ENCODE measurements around the gene TRPM1.

TRPM1 gene

GRCh38 chr15:30979457-30979856 is 122.1 kb downstream of the TRPM1 start:
- Histone ChIP-seq H3K79me1 (ENCODE audit: low read length) (no peaks in the 10 kb centered on the region), H3K79me2 (ENCODE audit: control insufficient read depth, insufficient read depth, low read length, poor library complexity) (peaks cover 2% of the 10 kb centered on the region), H2AFZ (ENCODE audit: insufficient read depth, low read length, poor library complexity) (no peak overlapping the region), H3K23ac (ENCODE audit: low read length) (no peak overlapping the region), H3K4me3 (ENCODE audit: low read depth, low read length) (no peak overlapping the region), H3K4ac (ENCODE audit: low read depth, low read length) (no peak overlapping the region), H2BK12ac (ENCODE audit: low read length) (no peak overlapping the region), H4K8ac (ENCODE audit: low read depth, low read length) (no peak overlapping the region), H3K9ac (ENCODE audit: low read length) (no peak overlapping the region), H3K27me3 (ENCODE audit: insufficient read depth, low read length) (no peaks in the 10 kb centered on the region), H4K12ac (ENCODE audit: low read depth, low read length) (no peak overlapping the region), H2BK120ac (ENCODE audit: insufficient read depth, low read length, poor library complexity) (no peak overlapping the region), H3K9me3 (ENCODE audit: insufficient read depth, low read depth, low read length) (no peaks in the 10 kb centered on the region), H3K4me2 (ENCODE audit: low read length) (no peak overlapping the region), H3K36me3 (ENCODE audit: control insufficient read depth in 1 of 2, insufficient read depth in 2 of 2, low read length in 2 of 2) (peaks cover 2% of the 10 kb centered on the region in 2 experiments), H2AK5ac (ENCODE audit: low read length) (no peak overlapping the region), H3K27ac (ENCODE audit: low read depth, low read length) (no peak overlapping the region), H3K4me1 (ENCODE audit: control insufficient read depth in 1 of 2, insufficient read depth in 2 of 2, low read length in 2 of 2) (no peaks in the 10 kb centered on the region), H2BK5ac (ENCODE audit: low read depth, low read length, poor library complexity) (no peak overlapping the region), H4K91ac (ENCODE audit: low read depth, low read length) (no peak overlapping the region), H3K14ac (ENCODE audit: low read length) (no peak overlapping the region), H3K18ac (ENCODE audit: low read length) (no peak overlapping the region)
- DNase-seq, result no peak
- no CpG with 5 or more reads among the region's 5 CpGs for WGBS (ENCODE audit: extremely low coverage, insufficient coverage, insufficient read length)

GRCh38 chr15:30978328-30978727 is 123.2 kb downstream of the TRPM1 start:
- H3K14ac ChIP-seq (ENCODE audit: low read length), result no peak overlapping the region
- H3K18ac ChIP-seq (ENCODE audit: low read length), result no peak overlapping the region
- H2BK120ac ChIP-seq (ENCODE audit: insufficient read depth, low read length, poor library complexity), result no peak overlapping the region
- no peaks in the 10 kb centered on the region for H3K79me1 ChIP-seq (ENCODE audit: low read length)
- no peak overlapping the region for H3K9ac ChIP-seq (ENCODE audit: low read length)
- H3K27me3 ChIP-seq (ENCODE audit: insufficient read depth, low read length), result no peaks in the 10 kb centered on the region
- no peaks in the 10 kb centered on the region for H3K9me3 ChIP-seq (ENCODE audit: insufficient read depth, low read depth, low read length)
- H2AFZ ChIP-seq (ENCODE audit: insufficient read depth, low read length, poor library complexity), result no peak overlapping the region
- peaks cover 2 to 5% of the 10 kb centered on the region in 2 experiments for H3K36me3 ChIP-seq (ENCODE audit: control insufficient read depth in 1 of 2, insufficient read depth in 2 of 2, low read length in 2 of 2)
- no peak overlapping the region for H4K91ac ChIP-seq (ENCODE audit: low read depth, low read length)
- no peak overlapping the region for H2BK5ac ChIP-seq (ENCODE audit: low read depth, low read length, poor library complexity)
- no peak overlapping the region for H2BK12ac ChIP-seq (ENCODE audit: low read length)
- H3K27ac ChIP-seq (ENCODE audit: low read depth, low read length), result no peak overlapping the region
- DNase-seq, result no peak
- no peak overlapping the region for H2AK5ac ChIP-seq (ENCODE audit: low read length)
- H4K8ac ChIP-seq (ENCODE audit: low read depth, low read length), result no peak overlapping the region
- H3K4me2 ChIP-seq (ENCODE audit: low read length), result no peak overlapping the region
- no peak overlapping the region for H3K4me3 ChIP-seq (ENCODE audit: low read depth, low read length)
- no peak overlapping the region for H4K12ac ChIP-seq (ENCODE audit: low read depth, low read length)
- peaks cover 2% of the 10 kb centered on the region for H3K79me2 ChIP-seq (ENCODE audit: control insufficient read depth, insufficient read depth, low read length, poor library complexity)
- H3K4me1 ChIP-seq (ENCODE audit: control insufficient read depth in 1 of 2, insufficient read depth in 2 of 2, low read length in 2 of 2), result no peaks in the 10 kb centered on the region
- no peak overlapping the region for H3K4ac ChIP-seq (ENCODE audit: low read depth, low read length)
- H3K23ac ChIP-seq (ENCODE audit: low read length), result no peak overlapping the region

DNA sequence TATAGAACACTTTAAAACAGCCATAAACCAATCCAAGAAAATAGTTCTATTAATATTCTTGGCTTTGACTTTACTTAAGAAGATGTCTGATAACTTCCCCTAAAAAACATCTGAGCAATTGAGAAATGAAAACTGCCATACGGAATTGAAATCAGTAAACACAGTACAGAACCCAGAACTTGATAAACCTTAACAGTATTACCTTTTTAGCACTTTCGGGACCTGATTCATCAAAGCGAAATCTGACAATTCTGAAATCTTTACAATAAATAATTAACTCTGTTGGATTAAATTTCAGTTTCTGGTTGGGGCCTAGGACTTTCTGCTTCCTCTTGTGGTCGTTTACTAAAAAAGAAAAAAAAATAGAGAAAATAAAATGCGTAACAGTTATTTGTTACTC is 127.4 kb downstream of the TRPM1 start:
- Histone ChIP-seq H3K27ac (ENCODE audit: low read depth, low read length) (no peak overlapping the region), H3K4me2 (ENCODE audit: low read length) (no peak overlapping the region), H4K91ac (ENCODE audit: low read depth, low read length) (no peak overlapping the region), H3K18ac (ENCODE audit: low read length) (no peak overlapping the region), H2BK5ac (ENCODE audit: low read depth, low read length, poor library complexity) (no peak overlapping the region), H2AFZ (ENCODE audit: insufficient read depth, low read length, poor library complexity) (no peak overlapping the region), H3K4me3 (ENCODE audit: low read depth, low read length) (no peak overlapping the region), H2BK120ac (ENCODE audit: insufficient read depth, low read length, poor library complexity) (no peak overlapping the region), H4K8ac (ENCODE audit: low read depth, low read length) (no peak overlapping the region), H3K14ac (ENCODE audit: low read length) (no peak overlapping the region), H3K27me3 (ENCODE audit: insufficient read depth, low read length) (no peaks in the 10 kb centered on the region), H4K12ac (ENCODE audit: low read depth, low read length) (no peak overlapping the region), H3K4ac (ENCODE audit: low read depth, low read length) (no peak overlapping the region), H2AK5ac (ENCODE audit: low read length) (no peak overlapping the region), H3K4me1 (ENCODE audit: control insufficient read depth in 1 of 2, insufficient read depth in 2 of 2, low read length in 2 of 2) (no peaks in the 10 kb centered on the region), H3K9me3 (ENCODE audit: insufficient read depth, low read depth, low read length) (no peaks in the 10 kb centered on the region), H3K9ac (ENCODE audit: low read length) (no peak overlapping the region), H3K79me2 (ENCODE audit: control insufficient read depth, insufficient read depth, low read length, poor library complexity) (peaks cover under 1% of the 10 kb centered on the region), H2BK12ac (ENCODE audit: low read length) (no peak overlapping the region), H3K79me1 (ENCODE audit: low read length) (no peaks in the 10 kb centered on the region), H3K23ac (ENCODE audit: low read length) (no peak overlapping the region), H3K36me3 (ENCODE audit: control insufficient read depth in 1 of 2, insufficient read depth in 2 of 2, low read length in 2 of 2) (peaks cover 0 to 5% of the 10 kb centered on the region in 2 experiments)
- no CpG with 5 or more reads among the region's 5 CpGs for WGBS (ENCODE audit: extremely low coverage, insufficient coverage, insufficient read length)
- DNase-seq, result no peak

GRCh38 chr15:30973379-30973778 is 128.1 kb downstream of the TRPM1 start:
- Histone ChIP-seq H2BK120ac (ENCODE audit: insufficient read depth, low read length, poor library complexity) (no peak overlapping the region), H2BK12ac (ENCODE audit: low read length) (no peak overlapping the region), H3K14ac (ENCODE audit: low read length) (no peak overlapping the region), H3K4me3 (ENCODE audit: low read depth, low read length) (no peak overlapping the region), H3K4ac (ENCODE audit: low read depth, low read length) (no peak overlapping the region), H2AFZ (ENCODE audit: insufficient read depth, low read length, poor library complexity) (no peak overlapping the region), H3K18ac (ENCODE audit: low read length) (no peak overlapping the region), H3K36me3 (ENCODE audit: control insufficient read depth in 1 of 2, insufficient read depth in 2 of 2, low read length in 2 of 2) (peaks cover 0 to 5% of the 10 kb centered on the region in 2 experiments), H4K8ac (ENCODE audit: low read depth, low read length) (no peak overlapping the region), H3K9me3 (ENCODE audit: insufficient read depth, low read depth, low read length) (no peaks in the 10 kb centered on the region), H3K27me3 (ENCODE audit: insufficient read depth, low read length) (no peaks in the 10 kb centered on the region), H3K4me2 (ENCODE audit: low read length) (no peak overlapping the region), H3K4me1 (ENCODE audit: control insufficient read depth in 1 of 2, insufficient read depth in 2 of 2, low read length in 2 of 2) (no peaks in the 10 kb centered on the region), H4K91ac (ENCODE audit: low read depth, low read length) (no peak overlapping the region), H4K12ac (ENCODE audit: low read depth, low read length) (no peak overlapping the region), H3K79me2 (ENCODE audit: control insufficient read depth, insufficient read depth, low read length, poor library complexity) (no peaks in the 10 kb centered on the region), H3K9ac (ENCODE audit: low read length) (no peak overlapping the region), H2BK5ac (ENCODE audit: low read depth, low read length, poor library complexity) (no peak overlapping the region), H3K79me1 (ENCODE audit: low read length) (no peaks in the 10 kb centered on the region), H2AK5ac (ENCODE audit: low read length) (no peak overlapping the region), H3K23ac (ENCODE audit: low read length) (no peak overlapping the region), H3K27ac (ENCODE audit: low read depth, low read length) (no peak overlapping the region)
- no CpG with 5 or more reads among the region's 4 CpGs for WGBS (ENCODE audit: extremely low coverage, insufficient coverage, insufficient read length)
- DNase-seq, result no peak
